D721Med (cell line): ENCODE results near the gene TNPO3.
A peak's percentile ranks its signal among the peaks of the same experiment; 100 is the strongest.

Experiments used
- DNase-seq: peaks from one replicate; pipeline ENCODE4 v3.0.0; 2011; ENCODE audit warnings: low spot score; ENCODE audit not compliant: insufficient read length
- FAIRE-seq: peaks from 2 replicates; lab custom pipeline; 2011; peaks lifted over from hg19 to GRCh38; lab: Jason Lieb, UNC
- TF ChIP-seq, protein P1 (sequence below): IDR thresholded peaks from 2 replicates; pipeline ENCODE4 v1.5.1; 2012; ENCODE audit warnings: mild to moderate bottlenecking, control low read depth; ENCODE audit not compliant: insufficient read depth; ENCODE audit errors: missing control alignments

The TNPO3 gene

DNA sequence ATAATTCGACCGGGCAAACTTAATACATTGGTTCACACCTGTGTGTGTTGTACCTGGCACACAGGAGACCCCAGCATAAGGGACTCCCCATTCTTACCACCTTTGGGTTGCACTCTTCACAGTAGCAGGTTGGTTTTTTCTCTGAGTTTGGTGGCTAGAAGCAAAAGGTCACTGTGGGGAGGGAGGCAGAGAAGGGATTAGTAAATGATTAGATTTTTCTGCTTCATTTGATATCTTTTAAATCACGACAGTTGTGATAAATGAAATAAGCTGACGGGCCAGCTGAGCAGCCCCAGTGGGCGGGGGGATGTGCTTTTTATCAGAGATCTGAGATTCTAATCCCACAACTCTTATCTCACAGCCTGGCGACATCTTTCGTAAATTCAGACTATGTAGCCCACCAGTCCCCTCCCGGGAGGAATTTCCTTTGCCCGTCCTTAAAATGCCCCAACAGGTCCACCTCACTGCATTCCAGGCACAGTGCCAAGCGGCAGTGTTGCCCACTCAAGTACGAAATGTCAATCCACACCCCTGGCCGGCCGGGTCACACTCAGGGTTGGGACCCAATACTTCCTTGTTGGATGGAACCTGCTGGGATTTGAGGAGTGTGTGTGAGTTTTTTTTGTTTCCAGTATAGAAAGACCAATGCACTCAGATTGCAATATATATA, 133.9 kb downstream of the TNPO3 start:
- DNase-seq (no peak), FAIRE-seq (no peak)
- TF ChIP-seq, protein P1, sequence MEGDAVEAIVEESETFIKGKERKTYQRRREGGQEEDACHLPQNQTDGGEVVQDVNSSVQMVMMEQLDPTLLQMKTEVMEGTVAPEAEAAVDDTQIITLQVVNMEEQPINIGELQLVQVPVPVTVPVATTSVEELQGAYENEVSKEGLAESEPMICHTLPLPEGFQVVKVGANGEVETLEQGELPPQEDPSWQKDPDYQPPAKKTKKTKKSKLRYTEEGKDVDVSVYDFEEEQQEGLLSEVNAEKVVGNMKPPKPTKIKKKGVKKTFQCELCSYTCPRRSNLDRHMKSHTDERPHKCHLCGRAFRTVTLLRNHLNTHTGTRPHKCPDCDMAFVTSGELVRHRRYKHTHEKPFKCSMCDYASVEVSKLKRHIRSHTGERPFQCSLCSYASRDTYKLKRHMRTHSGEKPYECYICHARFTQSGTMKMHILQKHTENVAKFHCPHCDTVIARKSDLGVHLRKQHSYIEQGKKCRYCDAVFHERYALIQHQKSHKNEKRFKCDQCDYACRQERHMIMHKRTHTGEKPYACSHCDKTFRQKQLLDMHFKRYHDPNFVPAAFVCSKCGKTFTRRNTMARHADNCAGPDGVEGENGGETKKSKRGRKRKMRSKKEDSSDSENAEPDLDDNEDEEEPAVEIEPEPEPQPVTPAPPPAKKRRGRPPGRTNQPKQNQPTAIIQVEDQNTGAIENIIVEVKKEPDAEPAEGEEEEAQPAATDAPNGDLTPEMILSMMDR, result no peak

DNA sequence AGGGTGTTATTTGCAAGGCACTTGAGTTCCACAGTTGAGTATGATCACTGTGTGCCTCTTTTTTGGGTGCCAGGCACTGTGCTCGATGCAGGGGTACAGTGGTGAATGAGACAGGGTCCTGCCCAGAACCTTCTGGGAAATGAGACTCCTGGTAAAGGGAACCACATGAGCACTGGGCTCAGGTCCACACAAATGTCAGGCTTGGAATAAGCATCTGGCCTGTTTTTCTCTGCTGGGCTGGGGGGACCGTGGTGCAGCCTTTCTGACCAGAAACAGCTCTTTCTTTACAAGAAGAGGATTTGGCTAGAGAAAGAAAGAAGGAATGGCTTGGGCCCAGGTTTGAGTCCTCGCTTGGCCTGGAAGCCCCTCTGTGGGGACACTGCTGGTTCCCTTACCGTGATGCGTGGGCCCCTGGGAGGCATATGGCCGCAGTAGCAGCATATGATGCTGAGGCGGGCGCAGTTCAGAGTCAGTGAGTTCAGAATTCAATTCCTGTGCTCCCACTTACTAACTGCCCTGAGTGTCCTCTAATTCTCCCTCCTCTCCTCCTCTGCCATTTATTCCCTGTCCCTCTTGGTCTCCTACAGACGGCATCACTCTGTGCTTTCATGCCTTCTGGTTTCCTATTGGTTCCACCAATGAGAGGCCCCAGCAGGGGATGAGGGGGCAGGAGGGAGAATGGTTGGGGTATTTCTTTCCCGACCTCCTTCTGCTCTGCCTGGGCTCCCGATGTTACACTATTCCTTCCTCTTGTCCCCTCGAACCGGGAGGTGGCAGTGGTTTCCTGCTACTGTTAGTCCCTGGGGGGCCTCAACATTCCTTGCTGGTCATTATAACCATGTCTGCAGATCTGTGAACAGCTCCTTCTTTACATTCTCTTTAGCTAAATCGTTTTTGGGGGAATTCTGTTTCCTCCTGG, 134.8 kb downstream of the TNPO3 start:
- DNase-seq (no peak), FAIRE-seq (no peak)
- TF ChIP-seq, protein P1, result peak; percentile 2

GRCh38 chr7:128919241-128919640, 135.7 kb downstream of the TNPO3 start:
- no peak for DNase-seq
- TF ChIP-seq, protein P1, result no peak
- FAIRE-seq, result no peak

GRCh38 chr7:128918016-128918665, 136.8 kb downstream of the TNPO3 start:
- FAIRE-seq (no peak), DNase-seq (no peak)
- TF ChIP-seq, protein P1, result no peak

- DNase-seq (no peak), FAIRE-seq (no peak)
- TF ChIP-seq, protein P1, result no peak
Measured at GRCh38 chr7:128917122-128917521, 137.8 kb downstream of the TNPO3 start.

- TF ChIP-seq, protein P1, result no peak
- no peak for FAIRE-seq
- no peak for DNase-seq
Measured at GRCh38 chr7:128916643-128916915, 138.3 kb downstream of the TNPO3 start.
